Measurements from ENCODE around the gene BTN3A1. TPM values are rescaled to one million over a fixed set of nuclear protein-coding genes. Genes with fewer than 3 reads are reported as not detected.

The BTN3A1 gene
- total RNA-seq, 4 donors from 2014 or later: 2.5 to 3.5 (median 3.1) TPM

DNA sequence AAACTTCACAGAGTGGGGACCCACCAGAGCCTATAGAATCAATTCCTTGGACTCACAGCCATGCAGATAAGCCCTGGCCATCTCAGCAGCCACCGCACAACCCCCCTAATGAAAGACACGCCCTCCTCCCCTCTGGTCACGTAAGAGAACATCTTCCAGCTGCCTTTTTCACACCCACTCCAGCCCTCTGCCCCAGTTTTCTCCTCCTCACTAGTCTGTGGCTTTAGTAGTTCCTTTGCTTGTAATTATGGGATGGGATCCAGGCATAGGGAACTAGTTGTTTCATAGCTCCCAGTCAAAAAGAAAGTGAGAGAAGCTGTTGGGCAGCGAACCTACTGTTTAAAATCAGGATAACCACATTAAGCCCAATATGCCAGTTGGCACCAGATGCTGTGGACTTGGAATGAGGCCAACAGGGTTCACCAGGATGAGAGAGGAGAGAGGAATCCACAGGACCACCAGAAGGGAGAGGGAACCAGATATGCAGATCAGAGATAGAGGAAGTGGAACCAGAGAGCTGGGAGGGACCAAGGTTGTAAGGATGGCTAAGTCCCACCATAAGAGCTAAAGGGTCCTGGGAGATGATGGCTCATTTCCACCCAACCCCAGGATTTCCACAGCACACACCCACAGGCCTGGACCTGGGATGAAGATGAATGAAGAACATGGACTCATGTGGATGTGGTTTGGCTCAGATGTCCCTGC is 9.0 kb upstream of the BTN3A1 start:
- no peak for DNase-seq
- no peak overlapping the region for H3K4me3 ChIP-seq
- H3K4me1 ChIP-seq: no peaks in the 10 kb centered on the region
- H3K9me3 ChIP-seq: no peaks in the 10 kb centered on the region
- no peak overlapping the region for H3K27ac ChIP-seq
- intact Hi-C loops (cut with DNase I; ENCODE audit: low total_unique reads): no loop called here
- H3K36me3 ChIP-seq: no peaks in the 10 kb centered on the region
- ATAC-seq: no peak
- H3K27me3 ChIP-seq: no peaks in the 10 kb centered on the region
- TF ChIP-seq POLR2A (IDR thresholded peaks at IDR 0.05): no peak
- TF ChIP-seq, protein P1, sequence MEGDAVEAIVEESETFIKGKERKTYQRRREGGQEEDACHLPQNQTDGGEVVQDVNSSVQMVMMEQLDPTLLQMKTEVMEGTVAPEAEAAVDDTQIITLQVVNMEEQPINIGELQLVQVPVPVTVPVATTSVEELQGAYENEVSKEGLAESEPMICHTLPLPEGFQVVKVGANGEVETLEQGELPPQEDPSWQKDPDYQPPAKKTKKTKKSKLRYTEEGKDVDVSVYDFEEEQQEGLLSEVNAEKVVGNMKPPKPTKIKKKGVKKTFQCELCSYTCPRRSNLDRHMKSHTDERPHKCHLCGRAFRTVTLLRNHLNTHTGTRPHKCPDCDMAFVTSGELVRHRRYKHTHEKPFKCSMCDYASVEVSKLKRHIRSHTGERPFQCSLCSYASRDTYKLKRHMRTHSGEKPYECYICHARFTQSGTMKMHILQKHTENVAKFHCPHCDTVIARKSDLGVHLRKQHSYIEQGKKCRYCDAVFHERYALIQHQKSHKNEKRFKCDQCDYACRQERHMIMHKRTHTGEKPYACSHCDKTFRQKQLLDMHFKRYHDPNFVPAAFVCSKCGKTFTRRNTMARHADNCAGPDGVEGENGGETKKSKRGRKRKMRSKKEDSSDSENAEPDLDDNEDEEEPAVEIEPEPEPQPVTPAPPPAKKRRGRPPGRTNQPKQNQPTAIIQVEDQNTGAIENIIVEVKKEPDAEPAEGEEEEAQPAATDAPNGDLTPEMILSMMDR (IDR thresholded peaks at IDR 0.05 in 4 of 5, conservative IDR thresholded peaks at IDR 0.05 in 1 of 5): no peak
- in situ Hi-C loops (cut with MboI; ENCODE audit: low sequenced_read_pairs in 4 of 4): no loop called here

DNA sequence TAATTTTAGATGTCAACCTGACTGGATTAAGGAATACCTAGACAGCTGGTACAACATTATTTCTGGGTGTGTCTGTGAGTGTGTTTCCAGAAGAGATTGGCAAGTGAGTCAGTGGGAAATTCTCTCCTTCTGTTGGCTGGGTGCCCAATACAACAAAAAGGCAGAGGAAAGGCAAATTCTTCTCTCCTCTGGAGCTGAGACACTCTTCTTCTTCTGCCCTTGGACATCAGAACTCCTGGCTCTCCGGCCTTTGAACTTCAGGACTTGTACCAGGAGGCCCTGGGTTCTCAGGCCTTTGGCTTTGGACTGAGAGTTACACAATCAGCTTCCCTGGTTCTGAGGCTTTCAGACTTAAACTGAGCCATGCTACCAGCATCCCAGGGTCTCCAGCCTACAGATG is 7.8 kb upstream of the BTN3A1 start:
- no peaks in the 10 kb centered on the region for H3K27me3 ChIP-seq
- DNase-seq (no peak), ATAC-seq (no peak)
- in situ Hi-C loops (cut with MboI; ENCODE audit: low sequenced_read_pairs in 4 of 4): no loop called here
- H3K4me1 ChIP-seq: no peaks in the 10 kb centered on the region
- TF ChIP-seq POLR2A (IDR thresholded peaks at IDR 0.05): no peak
- TF ChIP-seq, protein P1 (IDR thresholded peaks at IDR 0.05 in 4 of 5, conservative IDR thresholded peaks at IDR 0.05 in 1 of 5): no peak
- intact Hi-C loops (cut with DNase I; ENCODE audit: low total_unique reads): no loop called here
- no peak overlapping the region for H3K4me3 ChIP-seq
- no peaks in the 10 kb centered on the region for H3K36me3 ChIP-seq
- H3K9me3 ChIP-seq: no peaks in the 10 kb centered on the region
- H3K27ac ChIP-seq: no peak overlapping the region

DNA sequence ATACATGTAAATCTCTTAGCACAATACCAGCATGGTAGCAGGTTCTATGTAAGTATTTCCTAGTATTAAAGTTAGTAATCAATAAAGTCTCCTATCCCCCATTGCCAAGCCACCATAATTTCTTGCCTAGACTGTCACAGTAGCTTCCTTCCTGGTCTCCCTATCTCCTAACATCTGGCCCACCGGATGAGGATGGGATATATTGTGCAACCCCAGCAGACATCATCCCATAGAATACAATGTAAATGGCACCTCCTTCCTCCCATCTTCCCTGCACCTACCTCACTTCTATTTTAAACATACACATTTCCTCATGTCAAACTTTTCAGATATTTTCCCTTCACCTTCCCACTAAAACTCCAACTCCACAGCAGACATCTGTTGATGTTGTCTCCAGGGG is 3.5 kb upstream of the BTN3A1 start:
- in situ Hi-C loops (cut with MboI; ENCODE audit: low sequenced_read_pairs in 4 of 4) (no loop called here), intact Hi-C loops (cut with DNase I; ENCODE audit: low total_unique reads) (no loop called here)
- no peaks in the 10 kb centered on the region for H3K9me3 ChIP-seq
- TF ChIP-seq, protein P1 (IDR thresholded peaks at IDR 0.05 in 4 of 5, conservative IDR thresholded peaks at IDR 0.05 in 1 of 5): no peak
- TF ChIP-seq POLR2A (IDR thresholded peaks at IDR 0.05): no peak
- DNase-seq (no peak), ATAC-seq (no peak)
- no peaks in the 10 kb centered on the region for H3K27me3 ChIP-seq
- no peak overlapping the region for H3K4me3 ChIP-seq
- no peak overlapping the region for H3K27ac ChIP-seq
- peaks cover 6 to 14% of the 10 kb centered on the region in 2 donors for H3K4me1 ChIP-seq
- no peaks in the 10 kb centered on the region for H3K36me3 ChIP-seq

DNA sequence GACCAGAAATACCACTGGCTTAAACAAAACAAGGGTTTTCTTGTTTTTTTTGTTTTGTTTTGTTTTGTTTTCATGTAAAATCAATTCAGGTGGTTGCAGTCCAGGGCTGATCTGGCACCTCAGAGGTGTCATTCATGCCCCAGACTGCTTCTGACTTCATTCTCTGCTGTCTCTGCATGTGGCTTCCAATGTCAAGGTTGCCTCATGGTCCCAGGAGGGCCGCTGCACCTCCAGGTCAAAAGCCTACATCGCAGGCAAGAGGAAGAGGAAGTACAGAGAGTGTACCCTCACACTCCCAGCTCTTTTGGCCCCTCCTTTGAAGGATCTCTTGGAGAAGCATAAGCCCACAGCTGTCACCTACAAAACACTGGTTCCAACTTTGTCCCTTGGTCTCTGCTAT is 1.4 kb upstream of the BTN3A1 start:
- in situ Hi-C loops (cut with MboI; ENCODE audit: low sequenced_read_pairs in 4 of 4) (no loop called here), intact Hi-C loops (cut with DNase I; ENCODE audit: low total_unique reads) (no loop called here)
- no peak for ATAC-seq
- H3K4me3 ChIP-seq: no peak overlapping the region
- H3K4me1 ChIP-seq: peaks cover 6 to 14% of the 10 kb centered on the region in 2 donors
- no peaks in the 10 kb centered on the region for H3K36me3 ChIP-seq
- TF ChIP-seq POLR2A (IDR thresholded peaks at IDR 0.05): no peak
- TF ChIP-seq, protein P1 (IDR thresholded peaks at IDR 0.05 in 4 of 5, conservative IDR thresholded peaks at IDR 0.05 in 1 of 5): no peak
- no peak for DNase-seq
- no peak overlapping the region for H3K27ac ChIP-seq
- H3K27me3 ChIP-seq: no peaks in the 10 kb centered on the region
- H3K9me3 ChIP-seq: no peaks in the 10 kb centered on the region
